ENCODE results near the gene ERBB3.
A peak's percentile ranks its signal among the peaks of the same experiment; 100 is the strongest.
"Not testable (repeated sequence)": the region's sequence is repeated elsewhere in the genome, so short reads cannot be mapped to it uniquely, and the experiment has no call there.

The ERBB3 gene

DNA sequence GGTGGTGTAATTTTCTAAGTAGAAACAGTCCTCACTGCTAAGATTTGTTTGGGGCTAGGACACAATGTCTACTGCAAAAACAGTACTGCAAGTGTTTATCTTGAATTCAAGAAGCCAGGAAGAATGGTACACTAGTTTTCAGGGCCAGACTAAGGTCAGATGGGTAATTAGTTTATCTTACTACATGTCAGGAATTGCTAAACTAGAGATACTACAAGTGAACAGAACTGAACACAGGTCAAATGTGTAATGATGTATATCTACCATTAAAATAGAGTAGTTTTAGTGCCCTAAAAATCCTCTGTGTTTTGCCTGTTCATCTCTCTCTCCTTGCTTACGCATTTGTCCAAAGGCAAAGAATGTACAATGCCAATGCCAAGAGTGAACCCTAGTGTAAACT, 34.1 kb downstream of the ERBB3 start:
- Mint-ChIP-seq H3K36me3 (peaks cover 43 to 59% of the 10 kb centered on the region in 2 donors), H3K27ac (peak overlapping the region; percentile 70), H3K27me3 (peaks cover 0 to 4% of the 10 kb centered on the region in 2 donors), H3K9me3 (no peaks in the 10 kb centered on the region), H3K4me3 (no peak overlapping the region), H3K4me1 (peaks cover 21 to 33% of the 10 kb centered on the region in 2 donors)
- DNase-seq (no peak), ATAC-seq (replicated peaks) (no peak)

DNA sequence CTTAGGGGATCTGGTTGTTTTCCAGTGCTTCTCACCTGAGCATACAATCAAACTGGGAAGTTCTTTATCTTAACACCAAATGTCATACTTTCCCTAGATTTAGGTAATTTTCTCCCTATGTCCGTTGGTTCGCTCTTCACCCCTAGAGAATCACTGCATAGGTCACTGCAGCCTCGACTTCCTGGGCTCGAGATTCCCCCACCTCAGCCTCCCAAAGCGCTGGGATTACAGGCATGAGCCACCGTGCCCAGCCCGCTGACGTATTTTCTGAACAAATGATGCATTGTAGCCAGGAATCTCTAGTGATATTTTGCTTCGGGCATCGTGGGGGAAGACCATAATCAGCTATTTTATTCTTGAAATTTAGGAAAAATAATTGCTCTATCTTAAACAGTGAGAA, 35.4 kb downstream of the ERBB3 start:
- Mint-ChIP-seq H3K27ac (peak overlapping the region; percentile 100), H3K27me3 (peaks cover 0 to 4% of the 10 kb centered on the region in 2 donors), H3K4me1 (peaks cover 27 to 45% of the 10 kb centered on the region in 2 donors), H3K9me3 (no peaks in the 10 kb centered on the region), H3K4me3 (peak overlapping the region; percentile 99 to 100), H3K36me3 (peaks cover 38 to 60% of the 10 kb centered on the region in 2 donors)
- DNase-seq = no peak
- no peak for ATAC-seq (replicated peaks)

DNA sequence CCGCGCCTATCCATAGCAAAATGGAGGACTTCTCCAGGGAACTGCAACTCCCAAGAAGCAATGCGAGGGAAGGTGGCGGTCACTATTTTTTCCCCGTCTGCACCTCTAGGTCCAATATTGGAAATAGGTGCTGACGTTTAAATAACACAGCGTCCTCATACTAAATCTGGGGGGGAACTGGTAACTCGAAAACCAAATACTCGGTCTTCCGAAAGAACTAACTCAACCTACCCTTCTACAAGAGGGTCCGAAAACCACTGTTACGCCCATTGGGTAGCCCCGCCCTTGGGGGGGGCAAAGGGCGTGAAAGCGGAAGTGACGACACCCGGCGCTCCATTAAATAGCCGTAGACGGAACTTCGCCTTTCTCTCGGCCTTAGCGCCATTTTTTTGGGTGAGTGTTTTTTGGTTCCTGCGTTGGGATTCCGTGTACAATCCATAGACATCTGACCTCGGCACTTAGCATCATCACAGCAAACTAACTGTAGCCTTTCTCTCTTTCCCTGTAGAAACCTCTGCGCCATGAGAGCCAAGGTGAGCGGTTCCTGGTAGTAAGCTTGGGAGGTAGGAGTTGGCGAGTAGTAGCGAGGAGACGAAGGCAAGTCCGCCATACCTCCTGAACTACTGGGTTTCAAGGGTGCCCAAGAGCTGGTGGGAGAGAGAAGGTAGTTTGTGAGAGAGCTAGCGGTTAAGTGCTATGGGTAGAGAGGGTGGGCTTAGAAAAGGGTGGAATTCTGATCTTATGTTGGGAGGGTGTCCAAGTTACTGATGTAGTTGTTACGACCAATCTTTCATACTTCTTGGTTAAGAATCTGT, 36.5 kb downstream of the ERBB3 start, which contains the start of gene RPL41:
Gene RPL41 (plus strand): TSS at position 367 of the 815 bp plus-strand sequence.
- Mint-ChIP-seq H3K4me3 (peak within 1 kb of the TSS; percentile 99 to 100), H3K36me3 (peaks cover 42 to 61% of the 10 kb centered on the region in 2 donors), H3K27ac (peak within 1 kb of the TSS; percentile 100), H3K9me3 (no peaks in the 10 kb centered on the region), H3K4me1 (peaks cover 29 to 51% of the 10 kb centered on the region in 2 donors), H3K27me3 (peaks cover 0 to 4% of the 10 kb centered on the region in 2 donors)
- DNase-seq (peak; percentile 89), ATAC-seq (replicated peaks) (peak; percentile 50 to 61)

DNA sequence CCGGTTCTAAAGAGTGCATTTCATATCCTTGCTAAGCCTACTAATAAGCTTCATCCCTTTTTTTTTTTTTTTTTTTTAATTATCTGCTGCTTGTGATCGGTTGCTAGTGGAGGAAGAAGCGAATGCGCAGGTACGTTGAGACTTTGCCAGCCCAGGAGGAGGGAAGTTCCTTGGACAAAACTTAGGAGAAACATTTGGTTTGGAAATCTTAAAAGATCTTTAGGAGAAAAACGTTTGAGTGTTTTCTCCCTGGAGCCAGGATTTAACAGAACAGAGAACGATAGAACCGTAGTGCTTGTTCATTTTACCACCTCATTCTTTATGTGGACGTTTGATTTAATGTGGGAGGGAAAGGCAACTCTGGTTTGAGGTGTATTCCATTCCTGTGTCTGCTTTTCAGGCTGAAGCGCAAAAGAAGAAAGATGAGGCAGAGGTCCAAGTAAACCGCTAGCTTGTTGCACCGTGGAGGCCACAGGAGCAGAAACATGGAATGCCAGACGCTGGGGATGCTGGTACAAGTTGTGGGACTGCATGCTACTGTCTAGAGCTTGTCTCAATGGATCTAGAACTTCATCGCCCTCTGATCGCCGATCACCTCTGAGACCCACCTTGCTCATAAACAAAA, 37.2 kb downstream of the ERBB3 start:
- not testable (repeated sequence) for H3K9me3 Mint-ChIP-seq; DNase-seq; ATAC-seq (replicated peaks); H3K27me3 Mint-ChIP-seq
- Mint-ChIP-seq H3K4me3 (peak overlapping the region; percentile 99 to 100), H3K36me3 (peaks cover 44 to 63% of the 10 kb centered on the region in 2 donors), H3K4me1 (peaks cover 29 to 55% of the 10 kb centered on the region in 2 donors), H3K27ac (peak overlapping the region; percentile 100)

DNA sequence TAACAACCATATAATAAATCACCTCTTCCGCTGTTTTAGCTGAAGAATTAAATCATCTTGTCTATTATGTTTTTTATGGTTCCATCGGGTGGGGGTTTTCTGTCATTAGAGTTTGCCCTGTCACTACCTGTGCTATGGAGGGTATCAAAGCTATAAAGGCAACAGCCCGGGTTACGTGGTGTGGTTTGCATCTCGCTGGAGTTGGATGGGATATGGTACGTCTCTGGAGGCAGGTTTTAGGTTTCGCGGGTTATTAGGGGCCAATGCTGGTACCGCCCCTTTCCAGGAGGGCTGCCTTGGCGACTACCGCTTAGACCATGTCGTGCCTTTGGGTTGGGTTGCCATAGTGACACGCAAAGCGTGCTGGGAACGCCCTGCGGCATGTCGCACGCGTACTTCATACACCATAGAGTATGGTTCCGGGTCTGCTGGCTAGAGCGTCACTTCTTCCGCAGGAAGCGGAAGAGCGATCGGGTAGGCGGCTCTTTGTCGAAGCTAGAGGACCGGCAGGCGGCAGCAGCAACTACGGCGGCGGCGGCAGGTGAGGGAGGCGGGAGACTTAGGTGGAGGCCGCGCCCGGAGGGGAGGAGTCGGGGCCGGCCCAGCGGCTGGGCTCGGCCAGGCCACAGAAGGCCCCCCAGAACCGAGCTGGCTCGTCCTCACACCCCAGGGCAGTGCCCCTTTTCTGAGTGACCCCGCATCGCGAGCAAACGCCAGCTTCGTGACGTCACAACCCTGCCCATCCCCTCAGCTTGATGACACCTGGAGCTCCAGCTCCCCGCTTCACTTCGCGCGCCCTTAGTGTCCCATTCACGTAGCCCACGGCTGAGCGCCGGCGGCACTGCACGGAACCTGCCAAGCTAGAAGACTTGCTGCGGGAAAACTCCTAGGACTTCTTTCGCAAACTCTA, 38.1 kb downstream of the ERBB3 start, which contains the start of gene ZC3H10:
Gene ZC3H10 (plus strand): TSS at position 489 of the 910 bp plus-strand sequence. CDS start 2,297 bp downstream, outside the sequence.
- H3K36me3 Mint-ChIP-seq = peaks cover 39 to 55% of the 10 kb centered on the region in 2 donors
- peak within 1 kb of the TSS; percentile 99 to 100 for H3K4me3 Mint-ChIP-seq
- peaks cover 0 to 4% of the 10 kb centered on the region in 2 donors for H3K27me3 Mint-ChIP-seq
- peak; percentile 86 to 88 for ATAC-seq (replicated peaks)
- no peaks in the 10 kb centered on the region for H3K9me3 Mint-ChIP-seq
- peaks cover 29 to 55% of the 10 kb centered on the region in 2 donors for H3K4me1 Mint-ChIP-seq
- DNase-seq = peak; percentile 98
- peak within 1 kb of the TSS; percentile 100 for H3K27ac Mint-ChIP-seq

DNA sequence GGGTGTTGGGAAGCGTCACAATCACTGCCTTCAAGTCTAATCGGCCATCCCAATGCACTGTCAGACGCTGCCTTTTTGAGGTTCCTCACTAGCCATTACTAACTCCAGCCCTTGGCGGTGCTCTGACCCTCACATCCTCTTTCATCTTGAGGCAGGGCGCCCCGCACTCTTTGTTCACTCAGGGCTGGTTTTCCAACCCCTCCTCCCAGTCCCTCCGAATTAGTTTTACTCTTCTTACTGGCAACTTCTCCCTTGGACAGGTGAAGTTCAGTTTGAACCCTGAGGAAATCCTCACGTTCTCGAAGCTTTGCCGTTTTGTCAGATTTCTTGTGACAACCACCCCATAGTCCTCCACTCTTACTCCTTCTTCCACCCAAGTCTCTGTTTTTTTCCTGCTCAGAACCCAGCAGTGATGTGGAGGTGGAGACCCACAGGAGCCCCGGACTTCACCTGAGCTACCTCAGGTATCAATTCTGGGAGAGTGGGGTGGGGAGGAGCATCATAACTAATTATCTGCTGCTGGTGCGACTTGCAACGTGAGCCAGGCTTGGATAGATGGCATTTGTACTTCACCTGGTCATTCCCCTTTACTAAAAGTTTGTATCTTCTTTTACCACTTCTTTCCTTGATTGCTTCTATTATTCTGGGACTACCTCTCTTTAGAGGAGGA, 38.9 kb downstream of the ERBB3 start:
- Mint-ChIP-seq H3K36me3 (peaks cover 31 to 49% of the 10 kb centered on the region in 2 donors), H3K27ac (peak overlapping the region; percentile 100), H3K4me3 (peak overlapping the region; percentile 99 to 100), H3K27me3 (peaks cover 0 to 4% of the 10 kb centered on the region in 2 donors), H3K4me1 (peaks cover 27 to 48% of the 10 kb centered on the region in 2 donors), H3K9me3 (no peaks in the 10 kb centered on the region)
- ATAC-seq (replicated peaks) = peak; percentile 12 to 20
- DNase-seq = no peak

DNA sequence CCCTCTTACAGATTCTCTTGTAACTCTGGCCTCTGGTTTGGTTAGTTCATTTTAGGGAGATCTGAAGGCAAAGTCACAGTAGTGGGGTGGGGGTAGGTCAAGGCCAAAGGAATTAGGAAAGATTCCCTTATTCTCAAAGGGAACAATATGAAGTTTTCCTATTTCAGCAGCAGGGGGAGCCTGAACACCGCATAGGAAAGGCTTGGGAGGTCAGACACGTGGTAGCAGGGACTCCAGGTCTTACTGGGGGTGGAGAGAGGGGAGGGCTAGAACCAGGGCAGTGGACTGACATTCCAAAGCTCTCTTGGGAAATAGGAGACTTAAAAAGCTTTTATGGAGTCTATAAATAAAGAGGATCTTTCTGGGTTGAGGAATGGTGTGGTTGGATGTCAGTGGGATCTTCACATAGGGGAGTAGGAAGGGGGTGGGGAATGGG, 39.4 kb downstream of the ERBB3 start:
- peak overlapping the region; percentile 100 for H3K27ac Mint-ChIP-seq

DNA sequence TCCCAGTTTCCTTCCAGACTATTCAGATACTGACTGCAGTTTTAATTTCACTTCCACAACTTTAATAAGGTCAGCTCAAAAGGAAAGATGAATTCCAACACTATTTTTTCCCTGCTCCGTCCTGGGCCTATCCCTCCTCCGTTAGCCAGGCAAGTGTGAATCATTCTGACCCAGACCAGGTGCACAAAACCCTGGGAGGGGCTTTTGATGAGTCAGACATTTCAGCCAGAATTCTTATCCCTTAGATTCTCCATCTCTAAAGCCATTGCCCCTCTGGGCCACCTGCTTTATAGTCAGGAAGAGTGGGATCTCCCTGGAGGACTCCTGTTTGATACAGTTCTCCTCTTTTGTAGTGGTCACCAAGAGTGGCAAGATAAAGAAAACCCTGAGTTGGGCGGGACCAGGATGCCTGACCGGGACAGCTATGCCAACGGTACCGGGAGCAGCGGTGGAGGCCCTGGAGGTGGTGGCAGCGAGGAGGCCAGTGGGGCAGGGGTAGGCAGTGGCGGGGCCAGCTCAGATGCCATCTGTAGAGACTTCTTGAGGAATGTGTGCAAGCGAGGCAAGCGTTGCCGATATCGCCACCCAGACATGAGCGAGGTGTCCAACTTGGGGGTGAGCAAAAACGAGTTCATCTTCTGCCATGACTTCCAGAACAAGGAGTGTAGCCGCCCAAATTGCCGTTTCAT, 40.3 kb downstream of the ERBB3 start:
- Mint-ChIP-seq H3K4me1 (peaks cover 32 to 46% of the 10 kb centered on the region in 2 donors), H3K27me3 (peaks cover 0 to 4% of the 10 kb centered on the region in 2 donors), H3K27ac (peak overlapping the region; percentile 51), H3K36me3 (peaks cover 29 to 49% of the 10 kb centered on the region in 2 donors), H3K9me3 (no peaks in the 10 kb centered on the region), H3K4me3 (peak overlapping the region in 1 of 2 donors; percentile 28)
- no peak for DNase-seq
- ATAC-seq (replicated peaks) = no peak

More for the DNA sequence above, 39.4 kb downstream of the ERBB3 start:
- Mint-ChIP-seq H3K27me3 (peaks cover 0 to 4% of the 10 kb centered on the region in 2 donors), H3K4me1 (peaks cover 31 to 48% of the 10 kb centered on the region in 2 donors), H3K36me3 (peaks cover 29 to 49% of the 10 kb centered on the region in 2 donors), H3K4me3 (peak overlapping the region; percentile 99 to 100), H3K9me3 (no peaks in the 10 kb centered on the region)
- ATAC-seq (replicated peaks) (no peak), DNase-seq (peak; percentile 39)

DNA sequence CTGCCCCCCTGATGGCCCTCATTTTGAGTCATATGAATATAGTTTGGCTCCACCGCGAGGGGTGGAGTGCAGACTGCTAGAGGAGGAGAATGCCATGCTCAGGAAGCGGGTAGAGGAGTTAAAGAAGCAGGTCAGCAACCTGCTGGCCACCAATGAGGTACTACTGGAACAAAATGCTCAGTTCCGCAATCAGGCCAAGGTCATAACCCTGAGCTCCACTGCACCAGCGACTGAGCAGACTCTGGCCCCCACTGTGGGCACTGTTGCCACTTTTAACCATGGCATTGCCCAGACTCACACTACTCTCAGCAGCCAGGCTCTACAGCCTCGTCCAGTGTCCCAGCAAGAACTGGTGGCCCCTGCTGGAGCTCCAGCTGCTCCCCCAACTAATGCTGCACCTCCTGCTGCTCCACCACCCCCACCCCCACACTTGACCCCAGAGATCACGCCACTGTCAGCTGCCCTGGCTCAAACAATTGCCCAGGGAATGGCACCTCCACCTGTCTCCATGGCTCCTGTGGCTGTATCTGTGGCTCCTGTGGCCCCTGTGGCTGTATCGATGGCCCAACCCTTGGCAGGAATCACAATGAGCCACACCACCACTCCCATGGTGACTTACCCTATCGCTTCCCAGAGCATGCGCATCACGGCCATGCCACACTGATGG, 41.4 kb downstream of the ERBB3 start:
- no peak for ATAC-seq (replicated peaks)
- H3K4me1 Mint-ChIP-seq = peaks cover 36 to 46% of the 10 kb centered on the region in 2 donors
- peak overlapping the region; percentile 73 for H3K27ac Mint-ChIP-seq
- no peak for DNase-seq
- peaks cover 0 to 4% of the 10 kb centered on the region in 2 donors for H3K27me3 Mint-ChIP-seq
- H3K4me3 Mint-ChIP-seq = no peak overlapping the region
- peaks cover 29 to 52% of the 10 kb centered on the region in 2 donors for H3K36me3 Mint-ChIP-seq
- H3K9me3 Mint-ChIP-seq = no peaks in the 10 kb centered on the region

DNA sequence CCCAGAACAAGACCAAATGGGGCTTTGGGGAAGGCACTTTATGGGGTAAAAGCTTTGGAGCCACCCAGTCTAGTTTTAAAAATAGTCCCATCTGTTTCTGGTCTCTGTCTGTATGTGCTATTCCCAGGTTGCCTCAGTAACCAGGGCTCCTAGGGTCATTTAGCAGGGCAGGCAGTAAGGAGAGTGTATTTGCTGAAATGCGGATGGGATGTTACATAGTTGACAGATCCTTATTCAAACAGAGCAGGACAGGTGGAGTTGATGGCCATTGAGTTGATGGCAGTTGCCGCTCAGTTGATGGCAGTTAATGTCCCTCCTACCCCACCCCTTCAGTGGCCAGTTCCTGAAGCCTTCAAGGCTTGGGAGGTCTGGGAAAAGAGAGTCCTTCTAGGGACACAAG, 42.7 kb downstream of the ERBB3 start:
- peaks cover 44 to 53% of the 10 kb centered on the region in 2 donors for H3K4me1 Mint-ChIP-seq
- no peak overlapping the region for H3K27ac Mint-ChIP-seq
- peaks cover 17 to 39% of the 10 kb centered on the region in 2 donors for H3K36me3 Mint-ChIP-seq
- no peak for DNase-seq
- no peak for ATAC-seq (replicated peaks)
- H3K4me3 Mint-ChIP-seq = no peak overlapping the region
- H3K9me3 Mint-ChIP-seq = no peaks in the 10 kb centered on the region
- H3K27me3 Mint-ChIP-seq = no peaks in the 10 kb centered on the region

DNA sequence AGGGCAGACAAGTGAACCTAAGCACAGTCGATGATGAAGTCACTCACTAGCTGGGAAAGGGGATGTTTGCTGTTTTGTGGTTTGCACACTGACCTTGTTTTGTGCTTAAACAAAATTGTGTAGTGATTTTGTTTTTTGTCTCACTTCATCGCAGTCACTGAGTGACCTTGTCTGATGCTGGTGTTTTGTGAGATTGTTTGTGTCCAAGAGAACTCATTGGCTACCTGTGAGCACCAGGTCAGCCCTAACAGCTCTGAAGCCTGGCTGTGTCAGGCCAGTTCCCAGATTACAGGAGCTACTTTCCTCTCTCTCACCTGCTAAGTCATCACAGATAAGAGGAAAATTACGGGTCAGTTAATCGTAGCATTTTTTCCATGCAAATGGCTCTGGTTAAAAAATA, 44.2 kb downstream of the ERBB3 start:
- H3K4me3 Mint-ChIP-seq = no peak overlapping the region
- ATAC-seq (replicated peaks) (no peak), DNase-seq (no peak)
- peaks cover 16 to 34% of the 10 kb centered on the region in 2 donors for H3K36me3 Mint-ChIP-seq
- no peak overlapping the region for H3K27ac Mint-ChIP-seq
- peaks cover 36 to 52% of the 10 kb centered on the region in 2 donors for H3K4me1 Mint-ChIP-seq
- H3K9me3 Mint-ChIP-seq = no peaks in the 10 kb centered on the region
- H3K27me3 Mint-ChIP-seq = no peaks in the 10 kb centered on the region

DNA sequence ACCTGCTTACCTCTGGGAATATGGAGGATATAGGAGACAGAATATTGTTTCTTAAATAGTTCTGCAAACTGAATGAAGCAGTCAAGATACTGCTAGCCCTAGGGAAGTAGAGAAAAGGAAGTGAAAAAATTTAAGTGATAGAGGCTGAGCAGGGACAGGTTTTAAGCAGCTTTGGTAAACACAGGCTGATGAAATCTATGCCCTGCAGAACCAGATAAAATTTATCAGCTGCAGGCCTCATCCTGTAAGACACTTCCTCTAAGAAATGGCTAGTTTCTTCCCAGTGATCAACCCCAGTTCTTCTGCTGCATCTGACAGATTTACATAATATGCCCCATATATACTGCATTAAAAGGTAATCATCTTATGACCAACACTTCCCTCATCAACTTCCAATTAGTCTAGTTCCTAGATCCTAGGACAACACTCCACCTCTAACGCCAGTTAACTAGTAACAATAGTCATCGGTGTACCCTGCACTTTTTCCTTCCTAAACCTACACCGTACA, 46.8 kb downstream of the ERBB3 start:
- Mint-ChIP-seq H3K27me3 (no peaks in the 10 kb centered on the region), H3K36me3 (peaks cover 22 to 31% of the 10 kb centered on the region in 2 donors), H3K27ac (peak overlapping the region; percentile 89), H3K9me3 (no peaks in the 10 kb centered on the region), H3K4me1 (peaks cover 42 to 60% of the 10 kb centered on the region in 2 donors), H3K4me3 (peak overlapping the region; percentile 52 to 100)
- ATAC-seq (replicated peaks) (peak; percentile 20 to 25), DNase-seq (no peak)
